ENCODE data around the gene TMCC3.

The TMCC3 gene

GRCh38 chr12:94659346-94659930, 9.1 kb upstream of the TMCC3 start:
- no peak for DNase-seq
- no peaks in the 10 kb centered on the region for H3K4me1 Mint-ChIP-seq
- no peaks in the 10 kb centered on the region for H3K9me3 Mint-ChIP-seq
- peaks cover 3% of the 10 kb centered on the region for H3K27me3 Mint-ChIP-seq
- H3K36me3 Mint-ChIP-seq (ENCODE audit: low read depth): no peaks in the 10 kb centered on the region
- ATAC-seq: no peak
- no peak overlapping the region for H3K27ac Mint-ChIP-seq
- no peak overlapping the region for H3K4me3 Mint-ChIP-seq

GRCh38 chr12:94658931-94659330, 8.6 kb upstream of the TMCC3 start:
- no peaks in the 10 kb centered on the region for H3K9me3 Mint-ChIP-seq
- H3K36me3 Mint-ChIP-seq (ENCODE audit: low read depth): no peaks in the 10 kb centered on the region
- H3K27ac Mint-ChIP-seq: no peak overlapping the region
- no peak for ATAC-seq
- H3K4me1 Mint-ChIP-seq: no peaks in the 10 kb centered on the region
- H3K27me3 Mint-ChIP-seq: peaks cover 3% of the 10 kb centered on the region
- H3K4me3 Mint-ChIP-seq: no peak overlapping the region
- no peak for DNase-seq

- Mint-ChIP-seq H3K27me3 (peaks cover 14% of the 10 kb centered on the region), H3K27ac (no peak overlapping the region)
- no peak for ATAC-seq
These were observed 6.2 kb upstream of the TMCC3 start for GRCh38 chr12:94656556-94656955.

GRCh38 chr12:94649349-94650142, 811 bp downstream of the TMCC3 start:
- H3K9me3 Mint-ChIP-seq: no peaks in the 10 kb centered on the region
- H3K27me3 Mint-ChIP-seq: peaks cover 62% of the 10 kb centered on the region

More at GRCh38 chr12:94656556-94656955, 6.2 kb upstream of the TMCC3 start:
- no peak for DNase-seq
- Mint-ChIP-seq H3K9me3 (no peaks in the 10 kb centered on the region), H3K36me3 (ENCODE audit: low read depth) (no peaks in the 10 kb centered on the region), H3K4me1 (no peaks in the 10 kb centered on the region), H3K4me3 (no peak overlapping the region)

DNA sequence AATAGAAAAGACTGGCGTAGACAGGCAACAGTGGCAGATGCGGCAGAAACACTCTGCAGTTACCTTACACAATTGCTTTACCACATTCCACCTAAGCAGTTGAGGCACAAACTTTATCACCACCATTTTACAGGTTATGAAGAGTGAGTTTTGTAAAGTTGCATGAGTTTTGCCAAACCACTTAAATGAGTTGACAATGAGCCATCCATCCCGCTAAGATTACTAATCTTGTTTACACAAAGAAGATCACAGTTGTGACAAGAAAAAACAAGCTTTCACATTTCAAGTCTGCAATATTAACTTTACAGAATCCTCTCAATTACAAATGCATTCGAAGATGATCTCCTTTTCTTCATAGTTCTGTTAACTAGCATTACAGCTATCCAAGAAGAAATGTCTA, 1.8 kb downstream of the TMCC3 start:
- H3K27me3 Mint-ChIP-seq: peaks cover 62% of the 10 kb centered on the region
- H3K36me3 Mint-ChIP-seq (ENCODE audit: low read depth): no peaks in the 10 kb centered on the region
- no peak overlapping the region for H3K4me3 Mint-ChIP-seq
- H3K9me3 Mint-ChIP-seq: no peaks in the 10 kb centered on the region
- H3K27ac Mint-ChIP-seq: no peak overlapping the region
- DNase-seq (no peak), ATAC-seq (no peak)
- peaks cover 20% of the 10 kb centered on the region for H3K4me1 Mint-ChIP-seq

More at GRCh38 chr12:94649349-94650142, 811 bp downstream of the TMCC3 start:
- peaks cover 10% of the 10 kb centered on the region for H3K4me1 Mint-ChIP-seq
- DNase-seq: peak; percentile 34
- H3K36me3 Mint-ChIP-seq (ENCODE audit: low read depth): no peaks in the 10 kb centered on the region
- ATAC-seq: peak; percentile 56
- H3K27ac Mint-ChIP-seq: no peak overlapping the region
- peak overlapping the region; percentile 74 for H3K4me3 Mint-ChIP-seq

DNA sequence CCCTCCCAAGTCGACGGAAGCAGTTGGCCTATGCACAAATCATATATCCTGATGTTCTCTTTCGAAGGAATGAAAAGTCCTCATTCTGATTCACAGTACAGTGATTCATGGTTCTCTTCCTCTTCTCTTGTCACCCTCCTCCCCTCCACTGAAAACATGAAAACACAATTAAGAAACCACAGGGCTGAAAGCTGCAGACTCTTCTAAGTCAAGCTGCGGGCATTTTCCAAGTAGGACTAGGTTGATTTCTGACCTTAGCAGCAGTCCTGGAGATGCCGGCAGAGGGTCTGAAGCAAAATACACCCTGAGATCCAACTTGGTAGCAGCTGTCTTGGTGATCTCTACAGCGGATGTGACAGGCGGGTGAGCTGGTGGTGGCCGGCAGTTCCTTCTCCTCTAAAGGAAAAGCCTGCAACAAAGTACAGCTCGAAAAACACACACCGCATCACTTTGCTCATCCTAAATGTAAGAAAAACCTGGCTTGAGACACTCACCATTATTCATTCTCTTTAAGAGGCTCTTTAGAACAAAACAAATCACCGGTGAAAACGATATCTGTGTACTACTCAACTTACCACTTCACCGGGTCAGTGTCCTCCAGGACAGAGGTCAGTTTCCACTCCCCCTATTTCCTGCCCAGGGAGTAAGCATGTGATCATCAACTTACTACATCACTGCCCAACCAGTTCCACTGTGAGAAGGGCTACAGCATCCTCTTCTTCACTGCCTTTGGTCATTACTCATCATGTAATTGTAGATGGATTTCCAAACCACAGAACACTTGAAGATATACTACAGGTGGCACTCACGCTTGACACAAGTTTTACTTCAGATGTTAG, 6.0 kb downstream of the TMCC3 start:
- Mint-ChIP-seq H3K4me3 (no peak overlapping the region), H3K27me3 (peaks cover 41% of the 10 kb centered on the region), H3K36me3 (ENCODE audit: low read depth) (no peaks in the 10 kb centered on the region), H3K9me3 (no peaks in the 10 kb centered on the region), H3K4me1 (peaks cover 34% of the 10 kb centered on the region), H3K27ac (no peak overlapping the region)
- ATAC-seq (peak; percentile 63), DNase-seq (peak; percentile 16)

DNA sequence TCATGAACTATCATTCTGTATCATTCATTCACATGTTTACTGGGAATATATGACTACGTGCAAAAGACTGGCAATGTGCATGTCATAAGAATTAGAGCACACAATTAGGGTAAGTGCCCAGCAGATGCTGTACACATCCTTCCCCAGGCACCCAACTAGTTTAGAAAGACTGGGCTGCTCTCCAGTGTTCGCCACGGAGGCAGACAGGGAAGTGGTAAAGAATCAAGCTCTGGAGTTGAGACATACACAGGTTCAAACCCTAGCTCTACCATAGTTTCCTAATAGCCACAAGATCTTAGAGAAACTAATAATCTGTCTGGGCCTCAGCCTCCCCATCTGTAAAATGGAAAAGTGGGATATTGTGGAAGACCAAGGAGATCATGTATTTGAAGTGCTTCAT, 6.8 kb downstream of the TMCC3 start:
- H3K4me3 Mint-ChIP-seq: no peak overlapping the region
- ATAC-seq (no peak), DNase-seq (no peak)
- no peak overlapping the region for H3K27ac Mint-ChIP-seq
- no peaks in the 10 kb centered on the region for H3K36me3 Mint-ChIP-seq (ENCODE audit: low read depth)
- H3K27me3 Mint-ChIP-seq: peaks cover 34% of the 10 kb centered on the region
- peaks cover 30% of the 10 kb centered on the region for H3K4me1 Mint-ChIP-seq
- H3K9me3 Mint-ChIP-seq: no peaks in the 10 kb centered on the region

GRCh38 chr12:94641283-94641682, 9.1 kb downstream of the TMCC3 start:
- Mint-ChIP-seq H3K27me3 (peaks cover 22% of the 10 kb centered on the region), H3K4me1 (peaks cover 30% of the 10 kb centered on the region), H3K4me3 (no peak overlapping the region)

GRCh38 chr12:94640134-94640928, 10.0 kb downstream of the TMCC3 start:
- no peaks in the 10 kb centered on the region for H3K9me3 Mint-ChIP-seq
- DNase-seq (peak; percentile 47), ATAC-seq (peak; percentile 67)
- peaks cover 18% of the 10 kb centered on the region for H3K27me3 Mint-ChIP-seq
- peak overlapping the region; percentile 65 for H3K27ac Mint-ChIP-seq
- H3K36me3 Mint-ChIP-seq (ENCODE audit: low read depth): no peaks in the 10 kb centered on the region
- peak overlapping the region; percentile 6 for H3K4me3 Mint-ChIP-seq
- H3K4me1 Mint-ChIP-seq: peaks cover 30% of the 10 kb centered on the region

More at GRCh38 chr12:94641283-94641682, 9.1 kb downstream of the TMCC3 start:
- Mint-ChIP-seq H3K9me3 (no peaks in the 10 kb centered on the region), H3K36me3 (ENCODE audit: low read depth) (no peaks in the 10 kb centered on the region), H3K27ac (no peak overlapping the region)
- no peak for DNase-seq
- no peak for ATAC-seq

DNA sequence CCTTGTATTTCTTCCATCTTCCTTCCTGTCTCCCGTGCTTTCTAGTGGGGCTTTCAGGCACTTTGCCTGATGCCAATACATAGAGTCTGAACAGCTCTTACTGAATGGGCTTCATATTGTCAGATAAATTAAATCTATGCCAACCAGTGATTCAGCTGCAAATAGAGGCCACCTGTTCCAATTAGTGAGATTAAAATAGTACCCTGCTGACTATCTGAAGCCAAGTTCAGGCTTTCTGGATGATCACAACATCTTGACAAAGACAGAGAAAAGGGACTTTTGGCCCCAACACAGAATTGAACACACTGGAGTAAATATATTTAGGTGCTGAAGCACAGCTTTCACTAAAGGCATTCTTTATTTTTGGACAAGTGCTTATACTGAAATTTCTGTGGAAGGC, 11.8 kb downstream of the TMCC3 start:
- DNase-seq: no peak
- ATAC-seq: no peak
- Mint-ChIP-seq H3K4me3 (no peak overlapping the region), H3K27me3 (peaks cover 10% of the 10 kb centered on the region), H3K27ac (no peak overlapping the region), H3K4me1 (peaks cover 14% of the 10 kb centered on the region), H3K36me3 (ENCODE audit: low read depth) (no peaks in the 10 kb centered on the region), H3K9me3 (no peaks in the 10 kb centered on the region)

DNA sequence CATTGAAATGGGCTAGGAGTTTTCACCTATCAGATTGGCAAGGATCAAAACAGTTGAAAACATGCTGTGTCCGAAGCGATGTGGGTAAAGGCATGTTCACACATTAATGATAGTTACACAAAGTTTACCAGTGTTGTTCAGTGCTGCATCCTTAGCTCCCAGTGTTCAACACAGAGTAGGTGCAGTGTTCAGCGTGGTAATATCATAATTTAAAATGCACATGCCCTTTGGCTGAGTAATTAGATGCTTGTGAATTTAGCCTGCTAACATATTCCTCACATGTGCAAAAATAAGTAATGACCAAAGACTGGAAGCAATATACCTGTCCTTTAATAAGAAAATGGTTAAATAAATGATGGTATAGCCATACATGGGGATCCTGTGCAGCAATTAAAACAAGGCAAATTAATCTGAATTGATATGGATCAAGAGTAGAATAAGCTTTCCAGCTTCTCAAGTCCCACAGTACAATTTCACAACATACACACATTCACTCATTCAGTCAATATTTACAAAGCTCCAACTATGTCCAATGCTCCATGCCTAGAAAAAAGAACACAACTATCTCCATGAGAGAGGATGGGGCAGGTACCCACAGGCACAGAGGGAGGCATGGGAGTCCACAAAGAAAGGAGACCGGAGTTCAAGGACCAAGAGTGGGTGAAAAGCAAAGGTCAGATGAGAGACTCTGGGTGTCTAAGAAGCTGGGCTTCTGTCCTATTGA, 12.8 kb downstream of the TMCC3 start:
- H3K4me1 Mint-ChIP-seq: peaks cover 13% of the 10 kb centered on the region
- H3K4me3 Mint-ChIP-seq: no peak overlapping the region
- no peak overlapping the region for H3K27ac Mint-ChIP-seq
- no peak for ATAC-seq
- no peaks in the 10 kb centered on the region for H3K36me3 Mint-ChIP-seq (ENCODE audit: low read depth)
- DNase-seq: no peak
- H3K27me3 Mint-ChIP-seq: peaks cover 9% of the 10 kb centered on the region
- H3K9me3 Mint-ChIP-seq: no peaks in the 10 kb centered on the region

- peaks cover 7% of the 10 kb centered on the region for H3K27me3 Mint-ChIP-seq
- H3K4me1 Mint-ChIP-seq: peaks cover 13% of the 10 kb centered on the region
- no peaks in the 10 kb centered on the region for H3K9me3 Mint-ChIP-seq
- no peaks in the 10 kb centered on the region for H3K36me3 Mint-ChIP-seq (ENCODE audit: low read depth)
- H3K4me3 Mint-ChIP-seq: no peak overlapping the region
- ATAC-seq (no peak), DNase-seq (no peak)
- H3K27ac Mint-ChIP-seq: no peak overlapping the region
These were observed 13.8 kb downstream of the TMCC3 start for GRCh38 chr12:94636462-94637085.

DNA sequence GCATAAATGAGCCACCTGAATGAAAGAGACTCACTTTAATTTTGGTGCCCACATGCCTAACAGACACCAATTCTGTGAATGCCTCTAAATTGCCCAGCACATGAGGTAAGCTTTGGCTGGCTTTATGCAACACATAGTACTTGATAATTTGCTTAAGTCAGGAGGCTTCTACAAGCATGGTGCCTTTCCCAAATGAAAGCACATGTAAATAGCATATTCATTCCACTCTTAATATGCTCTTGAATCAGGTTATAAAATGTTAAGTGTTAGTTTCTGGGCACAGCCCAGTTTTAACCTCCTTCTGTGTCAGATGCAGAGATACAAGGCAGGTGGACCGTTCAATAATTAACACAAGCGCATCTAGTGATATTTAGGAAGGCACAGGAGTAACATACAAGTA, 15.6 kb downstream of the TMCC3 start:
- no peak for ATAC-seq
- no peak overlapping the region for H3K4me3 Mint-ChIP-seq

More for the DNA sequence above, 15.6 kb downstream of the TMCC3 start:
- Mint-ChIP-seq H3K9me3 (no peaks in the 10 kb centered on the region), H3K27ac (no peak overlapping the region), H3K36me3 (ENCODE audit: low read depth) (no peaks in the 10 kb centered on the region), H3K4me1 (no peaks in the 10 kb centered on the region), H3K27me3 (peaks cover 5% of the 10 kb centered on the region)
- no peak for DNase-seq

Measured in activated naive CD8-positive, alpha-beta T cell treated with anti-CD3 and anti-CD28 coated beads, Interleukin-2, amount 50 U/mL, for 24 hours (primary cell).